B cell (primary cell): Measurements from ENCODE around the gene NDC80. TPM values are rescaled to one million over a fixed set of nuclear protein-coding genes. Genes with fewer than 3 reads are reported as not detected.
A peak's percentile ranks its signal among the peaks of the same experiment; 100 is the strongest.

Experiments used
- ATAC-seq: fragments of 200-7000 bp; cut with Tn5 transposase; one replicate; pipeline ENCODE4 v1.10.0; 2021; ENCODE audit warnings: low read depth, mild to moderate bottlenecking, moderate number of reproducible peaks, moderate library complexity
- CTCF ChIA-PET: fragments of 350-600 bp; sonication (Branson Sonifier 250); formaldehyde crosslinking; loops from one replicate; lab custom pipeline; 2021; ENCODE audit warnings: antibody characterized with exemption, inconsistent platforms; lab: Charles Lee
- POLR2A ChIA-PET: fragments of 350-600 bp; sonication (Branson Sonifier 250); formaldehyde crosslinking; loops from one replicate; lab custom pipeline; 2021; ENCODE audit warnings: antibody characterized with exemption; lab: Charles Lee
- DNase-seq: peaks from one replicate; pipeline ENCODE4 v3.0.0; 2013
- H2AFZ ChIP-seq: 2 replicates; pipeline ENCODE4 v1.6.1; 2012; ENCODE audit warnings: mild to moderate bottlenecking, low read depth, low read length; ENCODE audit not compliant: insufficient read depth, poor library complexity, severe bottlenecking
- H3K27ac ChIP-seq, 2 donors: 1 replicate in 1 of 2; 2 replicates in 1 of 2; pipeline ENCODE4 v1.5.1; 2012 to 2013; ENCODE audit warnings: low read length in 2 of 2, mild to moderate bottlenecking in 2 of 2, moderate library complexity in 1 of 2
- H3K27me3 ChIP-seq, 4 experiments: fragments of 200-600 bp in 1 of 4; sonication (generic) in 1 of 4; replicated peaks in 1 of 4; 1 replicate in 2 of 4; 2 replicates in 2 of 4; pipeline versions ENCODE4 v1.6.1 to v1.7.0; 2013 to 2016; ENCODE audit warnings: low read length in 3 of 4, mild to moderate bottlenecking in 2 of 4, mixed read lengths in 1 of 4, moderate library complexity in 1 of 4; ENCODE audit not compliant: insufficient read depth in 4 of 4, control insufficient read depth in 3 of 4; ENCODE audit errors: control extremely low read depth in 1 of 4
- H3K36me3 ChIP-seq, 2 experiments: replicated peaks in 1 of 2; 1 replicate in 1 of 2; 2 replicates in 1 of 2; pipeline versions ENCODE4 v1.6.1 to v1.7.1; 2013; ENCODE audit warnings: low read length in 1 of 2; ENCODE audit not compliant: insufficient read depth in 2 of 2, control insufficient read depth in 1 of 2; ENCODE audit errors: control extremely low read depth in 1 of 2, extremely low read depth in 1 of 2
- H3K4me1 ChIP-seq, 2 donors: fragments of 200-600 bp in 1 of 2; sonication (generic) in 1 of 2; 1 replicate in 1 of 2; 2 replicates in 1 of 2; pipeline versions ENCODE4 v1.5.1 to v1.6.1; 2013 to 2017; ENCODE audit warnings: low read length in 2 of 2; ENCODE audit not compliant: control insufficient read depth in 2 of 2, insufficient read depth in 2 of 2
- H3K4me2 ChIP-seq: replicated peaks from 2 replicates; pipeline ENCODE3; 2012; ENCODE audit warnings: mild to moderate bottlenecking, low read depth, low read length; ENCODE audit not compliant: poor library complexity, severe bottlenecking
- H3K4me3 ChIP-seq, 5 experiments: fragments of 200-600 bp in 1 of 5; sonication (generic) in 1 of 5; 1 replicate in 3 of 5; 2 replicates in 2 of 5; pipeline versions ENCODE4 v1.5.1 to v1.7.0; 2011 to 2016; ENCODE audit warnings: low read length in 4 of 5, mild to moderate bottlenecking in 4 of 5, low read depth in 2 of 5, control low read depth in 1 of 5, moderate library complexity in 1 of 5; ENCODE audit not compliant: insufficient read depth in 1 of 5; ENCODE audit errors: control extremely low read depth in 1 of 5, extremely low read depth in 1 of 5
- H3K79me2 ChIP-seq: fragments of 200-600 bp; sonication (generic); one replicate; pipeline ENCODE4 v1.6.0; 2016; ENCODE audit warnings: low read length; ENCODE audit not compliant: control insufficient read depth, insufficient read depth
- H3K9ac ChIP-seq: fragments of 200-600 bp; sonication (generic); 2 replicates; pipeline ENCODE4 v1.6.1; 2017; ENCODE audit warnings: mild to moderate bottlenecking, low read length, moderate library complexity
- H3K9me3 ChIP-seq, 3 donors: one replicate each; pipeline versions ENCODE4 v1.6.1 to v1.7.1; 2013; ENCODE audit warnings: low read length in 2 of 3; ENCODE audit not compliant: control insufficient read depth in 2 of 3, insufficient read depth in 1 of 3; ENCODE audit errors: control extremely low read depth in 1 of 3
- H4K20me1 ChIP-seq: 2 replicates; pipeline ENCODE4 v1.6.0; 2012; ENCODE audit warnings: mild to moderate bottlenecking, low read length; ENCODE audit not compliant: insufficient read depth, control insufficient read depth, poor library complexity, severe bottlenecking
- H3K27ac Mint-ChIP-seq: one replicate; pipeline ENCODE4 v1.8.0; 2021; ENCODE audit warnings: mixed read lengths
- H3K27me3 Mint-ChIP-seq: one replicate; pipeline ENCODE4 v1.8.0; 2021; ENCODE audit warnings: mixed read lengths
- H3K4me1 Mint-ChIP-seq: one replicate; pipeline ENCODE4 v1.8.0; 2021; ENCODE audit warnings: mixed read lengths
- H3K4me3 Mint-ChIP-seq: one replicate; pipeline ENCODE4 v1.8.0; 2021; ENCODE audit warnings: mixed read lengths
- H3K9me3 Mint-ChIP-seq: one replicate; pipeline ENCODE4 v1.8.0; 2022; ENCODE audit warnings: mixed read lengths; ENCODE audit not compliant: insufficient read depth
- CTCF ChIP-seq: fragments of 200-600 bp; IDR thresholded peaks from one replicate; pipeline ENCODE4 v1.8.0; 2022; ENCODE audit warnings: antibody characterized with exemption, mild to moderate bottlenecking
- EZH2 ChIP-seq: IDR thresholded peaks from 2 replicates; pipeline ENCODE4 v1.6.1; 2012; ENCODE audit warnings: borderline replicate concordance, low read depth, mild to moderate bottlenecking, moderate library complexity, low read length; ENCODE audit not compliant: insufficient read depth, poor library complexity, severe bottlenecking
- WGBS: methylation state at CpG from one replicate; pipeline ENCODE4 v1.1.5; 2013; ENCODE audit warnings: missing lambda C conversion rate; ENCODE audit not compliant: insufficient coverage; 5-methylcytosine and 5-hydroxymethylcytosine counted together
- intact Hi-C: fragments of 100-400 bp; cut with micrococcal nuclease; formaldehyde crosslinking; loops from one replicate; pipeline ENCODE4 v1.10.0; 2022
- polyA plus RNA-seq: library from polyadenylated mRNA; depleted of rRNA; stranded (reverse); fragments of >200 nt; gene quantifications from 2 replicates; pipeline ENCODE4 v1.2.3, GENCODE V29; 2012
- total RNA-seq, 2 donors: library from RNA; stranded (reverse); fragments of 120-200 nt in 1 of 2; gene quantifications; 1 replicate in 1 of 2; 2 replicates in 1 of 2; pipeline versions ENCODE4 v1.2.3 to v1.2.4, GENCODE V29; 2013 to 2022

The NDC80 gene
- total and polyA plus RNA-seq, 2 donors (not counting 1 experiment from before 2014, with no cell fraction given), result 1.3 to 3.9 TPM

- H3K9ac ChIP-seq, result no peak overlapping the region
- no peaks in the 10 kb centered on the region for H4K20me1 ChIP-seq
- Mint-ChIP-seq H3K4me1 (peaks cover 31% of the 10 kb centered on the region), H3K9me3 (peaks cover 3% of the 10 kb centered on the region), H3K27ac (no peak overlapping the region), H3K4me3 (no peak overlapping the region), H3K27me3 (no peaks in the 10 kb centered on the region)
- H3K79me2 ChIP-seq, result no peaks in the 10 kb centered on the region
- no peak overlapping the region for H3K27ac ChIP-seq
- peaks cover 0 to 11% (median 2%) of the 10 kb centered on the region in 3 donors for H3K9me3 ChIP-seq
- H3K4me3 ChIP-seq, result no peak overlapping the region
- ChIA-PET CTCF (interaction anchor here (1.0 kb wide), 1 partner anchor 660 kb away, joined by 5 read pairs; no protein-coding TSS in a partner anchor), POLR2A (no interaction called here)
- intact Hi-C loops, result no loop called here
- WGBS, result 100% methylated on average over 2 of the region's 2 CpGs
- no peak for TF ChIP-seq EZH2
- TF ChIP-seq CTCF, result no peak
- H3K4me2 ChIP-seq, result no peak overlapping the region
- H3K27me3 ChIP-seq, result no peaks in the 10 kb centered on the region
- peaks cover under 1 to 15% of the 10 kb centered on the region in 2 donors for H3K4me1 ChIP-seq
- DNase-seq (no peak), ATAC-seq (no peak)
- H3K36me3 ChIP-seq, result no peaks in the 10 kb centered on the region
- H2AFZ ChIP-seq, result no peak overlapping the region
These were observed 57.6 kb downstream of the NDC80 start for GRCh38 chr18:2629003-2629402.

- peaks cover 0 to 15% (median 2%) of the 10 kb centered on the region in 3 donors for H3K9me3 ChIP-seq
- no peak for DNase-seq
- H3K27me3 ChIP-seq, result no peaks in the 10 kb centered on the region
- peaks cover 4% of the 10 kb centered on the region for H3K79me2 ChIP-seq
- peak overlapping the region; percentile 92 for H3K4me2 ChIP-seq
- CTCF ChIA-PET, result interaction anchor here (2.0 to 8.1 kb wide), 3 partner anchors 22 to 65 kb away, joined by 25 to 88 read pairs (median 32); partner anchors contain the start of genes METTL4, NDC80 and SMCHD1
- Mint-ChIP-seq H3K27ac (peak overlapping the region; percentile 99), H3K27me3 (no peaks in the 10 kb centered on the region), H3K4me3 (peak overlapping the region; percentile 58), H3K9me3 (peaks cover 5% of the 10 kb centered on the region), H3K4me1 (peaks cover 80% of the 10 kb centered on the region)
- ATAC-seq, result no peak
- POLR2A ChIA-PET, result interaction anchor here (1.1 to 3.9 kb wide), 5 partner anchors 22 to 626 kb away, joined by 3 to 166 read pairs (median 39); partner anchors contain the start of genes METTL4, NDC80 and SMCHD1
- TF ChIP-seq CTCF (no peak), EZH2 (no peak)
- WGBS, result no CpG with 5 or more reads among the region's 1 CpG
- peaks cover 61 to 73% of the 10 kb centered on the region in 2 donors for H3K4me1 ChIP-seq
- H4K20me1 ChIP-seq, result no peaks in the 10 kb centered on the region
- no peak overlapping the region for H3K9ac ChIP-seq
- peak overlapping the region; percentile 96 to 99 for H3K27ac ChIP-seq
- no peak overlapping the region for H3K4me3 ChIP-seq
- H3K36me3 ChIP-seq, result no peaks in the 10 kb centered on the region
- intact Hi-C loops, result loop anchor here (5.0 kb wide), 1 partner anchor 612 kb away; the partner anchor contains the start of gene MYL12A
- H2AFZ ChIP-seq, result no peak overlapping the region
These were observed 64.2 kb downstream of the NDC80 start for GRCh38 chr18:2635586-2635985.
